ENCODE measurements around the gene CPNE9. TPM values are rescaled to one million over a fixed set of nuclear protein-coding genes. Genes with fewer than 3 reads are reported as not detected.

CPNE9 gene
- total and polyA plus RNA-seq, 2 experiments from 2014 or later, result 7.0 to 8.8 TPM

- TF ChIP-seq EZH2 (IDR thresholded peaks at IDR 0.05; ENCODE audit: low read depth, unreplicated experiment) (no peak), STAT1 (IDR thresholded peaks at IDR 0.05; ENCODE audit: unreplicated experiment) (no peak), POLR2AphosphoS5 (IDR thresholded peaks at IDR 0.05; ENCODE audit: low read depth) (no peak), NANOG (IDR thresholded peaks at IDR 0.05; ENCODE audit: borderline replicate concordance) (no peak), CREB1 (CRISPR knock-in tag; IDR thresholded peaks at IDR 0.05; ENCODE audit: low read depth) (no peak), JUNB (IDR thresholded peaks at IDR 0.05; ENCODE audit: unreplicated experiment) (no peak), ZNF331 (CRISPR knock-in tag; IDR thresholded peaks at IDR 0.05; ENCODE audit: low read depth) (no peak), EZH2phosphoT487 (IDR thresholded peaks at IDR 0.05; ENCODE audit: unreplicated experiment) (no peak)
- TF ChIP-seq, protein P1, sequence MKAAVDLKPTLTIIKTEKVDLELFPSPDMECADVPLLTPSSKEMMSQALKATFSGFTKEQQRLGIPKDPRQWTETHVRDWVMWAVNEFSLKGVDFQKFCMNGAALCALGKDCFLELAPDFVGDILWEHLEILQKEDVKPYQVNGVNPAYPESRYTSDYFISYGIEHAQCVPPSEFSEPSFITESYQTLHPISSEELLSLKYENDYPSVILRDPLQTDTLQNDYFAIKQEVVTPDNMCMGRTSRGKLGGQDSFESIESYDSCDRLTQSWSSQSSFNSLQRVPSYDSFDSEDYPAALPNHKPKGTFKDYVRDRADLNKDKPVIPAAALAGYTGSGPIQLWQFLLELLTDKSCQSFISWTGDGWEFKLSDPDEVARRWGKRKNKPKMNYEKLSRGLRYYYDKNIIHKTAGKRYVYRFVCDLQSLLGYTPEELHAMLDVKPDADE (IDR thresholded peaks at IDR 0.05), result no peak
- TF ChIP-seq, protein P2, sequence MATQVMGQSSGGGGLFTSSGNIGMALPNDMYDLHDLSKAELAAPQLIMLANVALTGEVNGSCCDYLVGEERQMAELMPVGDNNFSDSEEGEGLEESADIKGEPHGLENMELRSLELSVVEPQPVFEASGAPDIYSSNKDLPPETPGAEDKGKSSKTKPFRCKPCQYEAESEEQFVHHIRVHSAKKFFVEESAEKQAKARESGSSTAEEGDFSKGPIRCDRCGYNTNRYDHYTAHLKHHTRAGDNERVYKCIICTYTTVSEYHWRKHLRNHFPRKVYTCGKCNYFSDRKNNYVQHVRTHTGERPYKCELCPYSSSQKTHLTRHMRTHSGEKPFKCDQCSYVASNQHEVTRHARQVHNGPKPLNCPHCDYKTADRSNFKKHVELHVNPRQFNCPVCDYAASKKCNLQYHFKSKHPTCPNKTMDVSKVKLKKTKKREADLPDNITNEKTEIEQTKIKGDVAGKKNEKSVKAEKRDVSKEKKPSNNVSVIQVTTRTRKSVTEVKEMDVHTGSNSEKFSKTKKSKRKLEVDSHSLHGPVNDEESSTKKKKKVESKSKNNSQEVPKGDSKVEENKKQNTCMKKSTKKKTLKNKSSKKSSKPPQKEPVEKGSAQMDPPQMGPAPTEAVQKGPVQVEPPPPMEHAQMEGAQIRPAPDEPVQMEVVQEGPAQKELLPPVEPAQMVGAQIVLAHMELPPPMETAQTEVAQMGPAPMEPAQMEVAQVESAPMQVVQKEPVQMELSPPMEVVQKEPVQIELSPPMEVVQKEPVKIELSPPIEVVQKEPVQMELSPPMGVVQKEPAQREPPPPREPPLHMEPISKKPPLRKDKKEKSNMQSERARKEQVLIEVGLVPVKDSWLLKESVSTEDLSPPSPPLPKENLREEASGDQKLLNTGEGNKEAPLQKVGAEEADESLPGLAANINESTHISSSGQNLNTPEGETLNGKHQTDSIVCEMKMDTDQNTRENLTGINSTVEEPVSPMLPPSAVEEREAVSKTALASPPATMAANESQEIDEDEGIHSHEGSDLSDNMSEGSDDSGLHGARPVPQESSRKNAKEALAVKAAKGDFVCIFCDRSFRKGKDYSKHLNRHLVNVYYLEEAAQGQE (IDR thresholded peaks at IDR 0.05; ENCODE audit: unreplicated experiment), result no peak
Observed at GRCh38 chr3:9691636-9692035, 12.0 kb upstream of the CPNE9 start (continued).

- H3K27me3 Mint-ChIP-seq (ENCODE audit: insufficient read depth, low read depth, poor library complexity), result peaks cover 2% of the 10 kb centered on the region
- no peak for ATAC-seq
- Histone ChIP-seq H3F3A (replicated peaks; ENCODE audit: low read depth) (no peaks in the 10 kb centered on the region), H3K4me1 (ENCODE audit: insufficient read depth) (no peaks in the 10 kb centered on the region), H3K79me2 (replicated peaks; ENCODE audit: insufficient read depth) (no peaks in the 10 kb centered on the region), H3K4me3 (no peak overlapping the region), H4K20me1 (replicated peaks; ENCODE audit: insufficient read depth) (no peaks in the 10 kb centered on the region), H3K27me3 (ENCODE audit: insufficient read depth) (no peaks in the 10 kb centered on the region), H2AFZ (no peak overlapping the region), H3K27ac (ENCODE audit: low read depth) (no peak overlapping the region), H3K4me2 (no peak overlapping the region), H3K36me3 (ENCODE audit: insufficient read depth) (peaks cover 7% of the 10 kb centered on the region), H3K9me2 (ENCODE audit: insufficient read depth) (no peaks in the 10 kb centered on the region)
- H3K9me3 Mint-ChIP-seq, result no peaks in the 10 kb centered on the region
- DNase-seq (ENCODE audit: low spot score), result no peak
- peaks cover 19% of the 10 kb centered on the region for H3K36me3 Mint-ChIP-seq (ENCODE audit: low read depth)
- no peaks in the 10 kb centered on the region for H3K4me1 Mint-ChIP-seq
- H3K27ac Mint-ChIP-seq, result no peak overlapping the region
- no peak overlapping the region for H3K4me3 Mint-ChIP-seq
- TF ChIP-seq ZNF331 (CRISPR knock-in tag; IDR thresholded peaks at IDR 0.05; ENCODE audit: low read depth) (no peak), JUNB (IDR thresholded peaks at IDR 0.05; ENCODE audit: unreplicated experiment) (no peak), ZNF462 (CRISPR knock-in tag; IDR thresholded peaks at IDR 0.05) (no peak), EZH2phosphoT487 (IDR thresholded peaks at IDR 0.05; ENCODE audit: unreplicated experiment) (no peak)
- TF ChIP-seq, protein P2 (IDR thresholded peaks at IDR 0.05; ENCODE audit: unreplicated experiment), result no peak
Observed at GRCh38 chr3:9692416-9692815, 11.2 kb upstream of the CPNE9 start.
